ENCODE data around the gene RILPL1. TPM values are rescaled to one million over a fixed set of nuclear protein-coding genes. Genes with fewer than 3 reads are reported as not detected.
"Not testable (repeated sequence)": the region's sequence is repeated elsewhere in the genome, so short reads cannot be mapped to it uniquely, and the experiment has no call there.

RILPL1 gene
- total RNA-seq, 1 donor from 2014 or later, result 4.8 TPM

DNA sequence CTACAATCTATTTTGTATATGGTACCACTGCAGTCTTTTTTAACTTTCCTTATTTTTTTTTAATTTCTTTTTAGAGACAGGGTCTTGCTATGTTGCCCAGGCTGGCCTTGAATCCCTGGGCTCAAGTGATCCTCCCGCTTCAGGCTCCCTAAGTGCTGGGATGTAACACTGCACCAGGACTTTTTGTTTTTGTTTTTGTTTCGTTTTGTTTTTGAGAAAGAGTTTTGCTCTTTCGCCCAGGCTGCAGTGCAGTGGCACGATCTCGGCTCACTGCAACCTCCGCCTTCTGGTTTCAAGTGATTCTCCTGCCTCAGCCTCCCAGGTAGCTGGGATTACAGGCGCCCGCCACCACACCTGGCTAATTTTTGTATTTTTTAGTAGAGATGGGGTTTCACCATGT, 104.4 kb downstream of the RILPL1 start:
- DNase-seq (ENCODE audit: low read depth in 2 of 2), result not testable (repeated sequence)

DNA sequence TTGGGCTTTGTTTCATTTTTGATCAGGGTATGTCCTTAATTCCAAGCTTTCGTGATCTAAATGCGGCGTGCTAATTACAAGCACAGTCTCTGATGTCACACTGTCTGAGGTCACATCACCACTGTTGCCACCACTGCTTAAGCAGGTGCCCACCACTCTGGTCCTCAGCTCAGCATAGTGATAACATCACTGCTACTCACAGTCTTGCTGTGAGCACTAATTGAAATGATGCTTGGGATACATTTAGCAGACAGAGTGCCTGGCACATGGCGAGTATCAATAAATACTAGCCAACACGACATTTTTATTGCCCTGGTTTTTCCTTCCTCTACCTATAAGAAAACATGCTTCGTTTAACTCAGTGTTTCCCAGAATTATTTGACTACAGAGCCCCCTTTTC, 104.9 kb downstream of the RILPL1 start:
- no peak for DNase-seq (ENCODE audit: low read depth in 2 of 2)

- DNase-seq (ENCODE audit: low read depth in 2 of 2), result no peak
Observed at GRCh38 chr12:123427036-123427769, 106.3 kb downstream of the RILPL1 start.

- no peak for DNase-seq (ENCODE audit: low read depth in 2 of 2)
Observed at GRCh38 chr12:123421314-123421713, 112.2 kb downstream of the RILPL1 start.

Other genes starting within 250 kb of the RILPL1 start
- 14.4 and 17.7 TPM in 2 replicates for gene SBNO1, start 168.9 kb downstream of the RILPL1 start, total RNA-seq
- gene KMT5A, start 149.6 kb downstream of the RILPL1 start, total RNA-seq, result 19.4 and 24.0 TPM in 2 replicates
- 3.1 and 3.2 TPM in 2 replicates for gene RILPL2, start 97.0 kb downstream of the RILPL1 start, total RNA-seq
- 11.1 and 15.1 TPM in 2 replicates for gene SNRNP35, start 75.6 kb downstream of the RILPL1 start, total RNA-seq
- 270 and 341 TPM in 2 replicates for gene TMED2, start 50.8 kb upstream of the RILPL1 start, total RNA-seq
- gene DDX55, start 68.4 kb upstream of the RILPL1 start, total RNA-seq, result 6.5 and 10.5 TPM in 2 replicates
- gene EIF2B1, start 100.0 kb upstream of the RILPL1 start, total RNA-seq, result 22.2 and 24.0 TPM in 2 replicates
- 16.7 and 17.0 TPM in 2 replicates for gene GTF2H3, start 100.1 kb upstream of the RILPL1 start, total RNA-seq
- 3.8 and 4.6 TPM in 2 replicates for gene TCTN2, start 137.4 kb upstream of the RILPL1 start, total RNA-seq
- 13.7 and 22.2 TPM in 2 replicates for gene ATP6V0A2, start 178.6 kb upstream of the RILPL1 start, total RNA-seq
- not detected in 2 replicates for gene DNAH10, start 228.6 kb upstream of the RILPL1 start, total RNA-seq

Measured in lung microvascular endothelial cell (primary cell).